TTC549 (cell line): ENCODE measurements around the gene UIMC1.
"Not testable (repeated sequence)": the region's sequence is repeated elsewhere in the genome, so short reads cannot be mapped to it uniquely, and the experiment has no call there.

Experiments used
- FAIRE-seq: peaks from 2 replicates; lab custom pipeline; 2012; peaks lifted over from hg19 to GRCh38; lab: Jason Lieb, UNC

UIMC1 gene

DNA sequence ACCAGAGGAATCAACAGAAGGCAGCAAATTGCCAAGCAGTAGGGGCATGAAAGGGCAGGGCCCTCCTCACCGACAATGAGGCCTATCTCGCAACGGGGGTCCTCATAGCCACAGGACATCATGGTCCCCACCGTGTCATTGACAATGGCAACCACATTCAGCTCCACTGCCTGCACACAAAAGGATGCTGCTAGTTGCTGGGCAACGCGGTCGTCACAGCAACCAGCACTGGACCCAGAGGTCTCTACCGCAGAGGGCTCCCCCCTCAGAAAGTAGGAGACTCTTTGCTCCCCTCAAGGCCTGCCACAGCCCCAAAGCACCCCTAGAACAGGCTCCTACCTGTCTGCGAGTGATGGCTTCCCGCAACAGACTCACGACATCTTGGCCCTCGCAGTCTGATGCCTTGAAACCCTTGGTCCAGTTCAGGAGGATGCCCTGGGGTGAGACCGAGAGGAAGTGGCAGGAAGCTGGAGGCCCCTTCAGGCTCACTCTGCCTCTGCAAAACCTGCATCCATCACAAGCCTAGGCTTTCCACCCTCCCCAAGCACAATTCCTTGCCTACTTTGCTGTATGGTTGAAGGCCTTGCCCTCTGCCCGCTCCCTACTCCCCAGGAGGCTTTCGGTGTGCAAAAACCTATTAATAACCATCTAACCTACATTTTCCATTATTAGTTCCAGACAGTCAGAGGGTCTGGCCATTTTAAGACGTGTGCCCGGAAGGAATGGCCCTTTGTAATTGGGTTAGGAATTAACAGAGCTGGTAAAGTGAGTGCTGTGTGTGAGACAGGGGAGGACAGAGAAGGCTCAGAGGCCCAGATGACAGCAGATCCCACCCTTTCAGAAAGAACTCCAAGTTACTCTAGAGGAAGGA is 122.6 kb downstream of the UIMC1 start:
- FAIRE-seq, result no peak

DNA sequence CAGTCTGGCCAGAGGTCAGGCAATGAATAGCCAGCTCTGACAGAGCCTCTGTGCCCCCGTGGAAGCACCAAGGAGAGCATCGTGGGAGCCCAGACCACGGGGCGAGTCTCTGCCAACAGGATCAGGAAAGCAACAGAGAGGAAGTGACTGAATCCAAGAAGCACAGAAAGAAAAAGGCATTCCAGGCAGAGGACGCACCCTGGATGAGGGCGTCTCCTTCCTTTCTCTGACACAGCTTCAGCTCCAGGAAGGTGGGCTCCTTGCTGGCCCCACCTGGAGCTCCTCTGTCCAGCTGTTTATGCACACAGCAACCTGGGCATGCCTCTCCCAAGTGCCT is 124.0 kb downstream of the UIMC1 start:
- no peak for FAIRE-seq

DNA sequence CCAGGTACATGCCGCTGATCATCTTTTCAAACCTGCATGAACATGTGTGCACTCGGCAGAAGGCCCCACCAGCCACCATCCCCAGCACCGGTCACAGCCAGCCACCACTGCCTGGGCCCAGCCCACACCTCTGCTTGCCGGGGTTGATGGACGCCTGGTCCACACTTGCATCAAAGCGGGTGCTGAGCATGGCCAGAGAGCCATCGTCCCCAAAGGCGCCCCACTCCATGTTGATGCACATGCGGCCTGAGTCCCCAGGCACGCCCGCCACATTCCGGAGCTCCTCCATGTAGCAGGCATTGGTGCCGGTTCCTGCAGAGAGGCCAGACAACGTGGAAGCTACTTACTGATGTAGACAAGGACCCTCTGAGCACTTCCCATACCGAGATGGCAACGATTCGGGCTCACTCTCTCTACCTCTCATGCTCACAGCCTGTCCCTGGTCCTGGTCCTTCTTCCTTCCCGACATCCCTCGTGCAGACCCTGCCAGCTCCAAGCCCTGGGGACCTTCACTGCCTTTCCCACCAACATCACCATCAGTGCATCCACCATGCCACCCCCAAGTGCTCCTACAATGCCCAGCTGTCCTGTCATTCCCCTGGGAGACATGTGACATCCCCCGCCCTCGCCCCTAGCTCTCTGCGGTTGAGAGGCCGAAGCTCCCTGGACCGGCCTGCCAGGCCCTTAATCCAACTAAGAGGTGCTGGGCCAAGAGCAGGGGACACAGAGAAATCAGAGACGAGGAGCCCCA is 124.6 kb downstream of the UIMC1 start:
- FAIRE-seq, result no peak

DNA sequence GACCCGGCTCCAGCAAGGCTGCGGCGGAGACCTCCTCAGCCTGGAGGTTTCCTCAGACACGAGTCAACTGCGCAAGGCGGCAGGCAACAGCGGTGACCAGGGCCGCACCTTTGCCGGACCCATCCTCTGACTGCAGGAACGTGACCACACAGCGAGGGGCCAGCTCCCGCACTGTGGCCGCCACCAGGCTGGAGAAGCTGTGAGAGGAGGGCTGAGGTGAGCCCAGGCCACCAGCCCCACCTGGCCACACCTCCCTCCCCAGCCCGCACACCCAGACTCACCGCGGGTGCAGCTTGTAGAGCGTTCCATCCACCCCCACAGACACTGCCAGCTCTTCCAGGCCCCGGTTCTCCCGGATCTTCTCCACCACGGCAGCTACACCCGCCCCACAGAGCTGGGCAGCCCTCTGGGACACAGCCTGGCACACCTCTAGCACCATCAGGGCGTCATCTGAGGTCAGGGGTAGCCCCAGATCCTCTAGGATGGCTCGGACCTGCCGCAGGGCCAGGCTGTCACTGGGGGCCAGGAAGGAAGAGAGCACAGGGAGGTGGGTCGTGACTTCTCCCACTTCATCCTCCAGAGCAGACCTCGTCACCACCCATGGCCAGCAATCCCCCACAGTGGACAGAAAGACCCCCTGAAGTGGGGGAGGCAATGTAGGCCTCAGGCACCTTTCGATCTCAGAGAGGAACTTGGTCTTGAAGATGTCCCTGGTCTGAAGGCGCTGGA is 125.4 kb downstream of the UIMC1 start:
- FAIRE-seq, result no peak

- no peak for FAIRE-seq
Observed at GRCh38 chr5:176880366-176881020, 126.1 kb downstream of the UIMC1 start.

DNA sequence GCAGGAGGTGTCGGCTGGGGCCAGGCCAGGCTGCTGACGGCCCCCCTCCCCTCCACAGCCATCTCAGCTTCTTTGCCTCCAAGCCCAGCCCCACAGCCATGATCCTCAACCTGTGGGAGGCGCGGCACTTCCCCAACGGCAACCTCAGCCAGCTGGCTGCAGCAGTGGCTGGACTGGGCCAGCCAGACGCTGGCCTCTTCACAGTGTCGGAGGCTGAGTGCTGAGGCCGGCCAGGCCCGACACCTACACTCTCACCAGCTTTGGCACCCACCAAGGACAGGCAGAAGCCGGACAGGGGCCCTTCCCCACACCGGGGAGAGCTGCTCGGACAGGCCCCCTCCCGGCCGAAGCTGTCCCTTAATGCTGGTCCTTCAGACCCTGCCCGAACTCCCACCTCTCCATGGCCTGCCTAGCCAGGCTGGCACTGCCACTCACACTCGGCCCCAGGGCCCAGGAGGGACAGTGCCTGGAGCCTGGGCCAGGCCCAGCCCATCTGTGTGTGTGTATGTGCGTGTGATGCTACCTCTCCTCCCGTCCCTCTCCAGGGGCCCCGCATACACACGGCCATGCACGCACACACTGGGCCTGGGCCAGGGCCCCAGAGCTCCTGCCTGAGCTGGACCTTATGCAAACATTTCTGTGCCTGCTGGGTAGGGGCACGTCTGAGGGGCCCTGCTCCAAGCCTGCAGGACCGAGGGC is 126.8 kb downstream of the UIMC1 start:
- no peak for FAIRE-seq

DNA sequence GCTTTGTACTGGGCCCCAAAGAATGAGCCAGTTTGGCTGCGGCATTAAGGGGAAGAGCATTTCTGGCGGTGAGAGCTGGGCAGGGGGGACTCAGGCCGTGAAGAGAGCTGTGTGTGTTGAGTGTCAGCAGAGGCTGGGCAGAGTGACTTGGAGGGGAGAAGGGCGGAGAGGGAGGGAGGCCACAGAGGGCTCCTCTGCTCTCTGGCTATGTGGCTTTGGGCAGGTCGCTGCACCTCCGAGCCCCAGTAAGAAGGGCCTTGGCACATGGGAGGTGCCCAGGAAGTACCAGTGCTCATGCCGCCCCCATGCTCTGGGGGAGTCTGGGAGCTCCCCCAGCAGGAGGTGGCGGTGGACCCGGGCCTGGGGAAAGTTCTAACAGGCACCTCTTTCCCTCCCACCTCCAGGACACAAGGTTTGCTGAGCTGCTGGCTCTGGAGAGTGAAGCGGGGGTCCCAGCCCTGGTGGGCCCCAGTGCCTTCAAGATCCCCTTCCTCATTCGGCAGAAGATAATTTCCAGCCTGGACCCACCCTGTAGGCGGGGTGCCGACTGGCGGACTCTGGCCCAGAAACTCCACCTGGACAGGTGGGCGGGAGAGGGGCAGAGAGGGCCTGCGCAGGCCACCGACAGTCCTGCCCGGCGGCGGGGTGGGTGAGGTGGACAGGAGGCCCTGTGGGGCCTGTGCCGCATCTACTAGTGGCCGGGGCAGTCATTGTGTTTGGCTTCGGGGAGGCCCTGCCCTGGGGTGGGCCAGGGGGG is 127.5 kb downstream of the UIMC1 start:
- no peak for FAIRE-seq

GRCh38 chr5:176878463-176878862 is 128.1 kb downstream of the UIMC1 start:
- FAIRE-seq, result no peak

GRCh38 chr5:176877793-176878331 is 128.7 kb downstream of the UIMC1 start:
- no peak for FAIRE-seq

DNA sequence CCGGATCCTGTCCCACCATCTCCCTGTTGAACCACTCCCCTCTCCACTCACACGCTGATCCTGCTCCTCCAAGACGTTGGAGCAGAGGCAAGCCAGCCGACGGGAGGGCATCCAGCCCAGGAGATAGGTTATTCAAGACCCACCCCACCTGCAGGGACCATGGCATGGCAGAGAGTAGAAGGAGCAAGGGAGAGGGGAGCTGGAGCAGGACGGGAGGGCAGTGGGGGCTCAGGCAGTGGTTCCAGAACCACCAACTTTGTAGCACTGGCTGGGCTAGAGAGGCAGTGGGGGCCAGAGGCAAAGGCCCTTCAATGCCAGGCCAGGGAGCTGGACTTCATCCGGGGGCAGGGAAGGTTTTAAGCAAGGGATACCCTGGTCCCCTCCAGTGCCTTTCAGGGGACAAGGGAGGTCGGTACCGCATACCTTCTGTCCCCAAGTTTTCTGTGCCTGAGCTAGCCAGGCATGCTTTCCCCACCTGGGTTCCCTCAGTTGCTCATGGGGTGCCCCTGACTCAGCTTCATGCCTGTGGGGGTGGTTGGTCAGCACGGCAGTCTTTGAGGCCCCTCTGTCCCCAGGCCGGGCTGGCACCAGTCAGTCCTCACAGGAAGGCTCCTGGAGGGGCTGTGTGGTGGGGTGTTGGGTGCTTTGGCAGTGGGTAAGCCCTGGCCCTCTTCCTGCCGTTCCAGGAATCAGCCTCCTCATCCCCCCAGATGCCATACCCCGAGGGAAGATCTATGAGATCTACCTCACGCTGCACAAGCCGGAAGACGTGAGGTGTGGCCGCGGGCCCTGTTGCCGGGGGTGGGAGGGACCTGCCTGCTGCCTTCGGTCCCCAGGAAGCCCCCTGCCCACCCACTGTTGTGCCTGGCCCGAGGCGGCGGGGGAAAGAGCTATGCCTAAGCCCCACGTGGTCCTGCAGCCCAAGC is 129.8 kb downstream of the UIMC1 start:
- no peak for FAIRE-seq

GRCh38 chr5:176875783-176876505 is 130.6 kb downstream of the UIMC1 start:
- no peak for FAIRE-seq

GRCh38 chr5:176875014-176875550 is 131.5 kb downstream of the UIMC1 start:
- no peak for FAIRE-seq

- no peak for FAIRE-seq
Observed at GRCh38 chr5:176874198-176874780, 132.3 kb downstream of the UIMC1 start.

DNA sequence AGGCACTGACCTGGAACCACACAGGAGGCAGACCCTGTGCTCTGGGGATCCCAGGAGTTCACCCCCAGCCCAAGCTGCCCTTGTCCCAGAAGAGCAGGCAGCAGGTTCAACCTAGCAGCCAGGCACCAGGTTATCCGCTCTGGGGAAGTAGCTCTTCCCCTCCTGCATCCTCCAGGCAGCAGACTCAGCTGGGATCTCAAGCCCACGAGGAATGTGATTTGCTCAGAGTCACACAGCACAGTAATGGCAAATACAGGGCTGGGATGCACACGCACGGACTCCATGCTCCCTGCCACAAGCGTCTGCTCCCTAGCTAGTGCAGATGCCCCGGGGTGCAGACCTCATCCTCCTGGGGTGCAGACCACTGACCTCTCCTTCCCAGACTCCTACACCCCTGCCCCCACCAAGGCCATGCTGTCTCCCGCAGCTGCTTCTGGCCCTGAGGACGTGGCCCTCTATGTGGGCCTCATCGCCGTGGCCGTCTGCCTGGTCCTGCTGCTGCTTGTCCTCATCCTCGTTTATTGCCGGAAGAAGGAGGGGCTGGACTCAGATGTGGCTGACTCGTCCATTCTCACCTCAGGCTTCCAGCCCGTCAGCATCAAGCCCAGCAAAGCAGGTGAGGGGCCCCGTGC is 132.9 kb downstream of the UIMC1 start:
- FAIRE-seq, result no peak

GRCh38 chr5:176873011-176873410 is 133.6 kb downstream of the UIMC1 start:
- not testable (repeated sequence) for FAIRE-seq

DNA sequence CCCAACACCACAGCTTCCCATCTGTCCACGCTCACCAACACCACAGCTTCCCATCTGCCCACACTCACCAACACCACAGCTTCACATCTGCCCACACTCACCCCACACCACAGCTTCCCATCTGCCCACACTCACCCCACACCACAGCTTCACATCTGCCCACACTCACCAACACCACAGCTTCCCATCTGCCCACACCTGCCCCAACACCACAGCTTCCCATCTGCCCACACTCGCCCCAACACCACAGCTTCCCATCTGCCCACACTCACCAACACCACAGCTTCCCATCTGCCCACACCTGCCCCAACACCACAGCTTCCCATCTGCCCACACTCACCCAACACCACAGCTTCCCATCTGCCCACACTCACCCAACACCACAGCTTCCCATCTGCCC is 134.0 kb downstream of the UIMC1 start:
- FAIRE-seq, result not testable (repeated sequence)

DNA sequence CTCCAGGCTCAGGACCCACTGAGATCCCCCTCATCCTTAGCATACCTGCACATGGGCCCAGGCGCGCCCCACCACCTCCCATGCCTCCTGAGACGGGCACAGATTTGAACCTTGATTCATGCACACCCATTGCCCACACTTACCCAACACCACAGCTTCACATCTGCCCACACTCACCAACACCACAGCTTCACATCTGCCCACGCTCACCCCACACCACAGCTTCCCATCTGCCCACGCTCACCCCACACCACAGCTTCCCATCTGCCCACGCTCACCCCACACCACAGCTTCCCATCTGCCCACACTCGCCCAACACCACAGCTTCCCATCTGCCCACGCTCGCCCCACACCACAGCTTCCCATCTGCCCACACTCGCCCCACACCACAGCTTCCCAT is 135.9 kb downstream of the UIMC1 start:
- FAIRE-seq, result not testable (repeated sequence)

- FAIRE-seq, result no peak
Observed at GRCh38 chr5:176870110-176870591, 136.4 kb downstream of the UIMC1 start.
